B cell (primary cell): ENCODE data around the gene RERE. TPM values are rescaled to one million over a fixed set of nuclear protein-coding genes. Genes with fewer than 3 reads are reported as not detected.
A peak's percentile ranks its signal among the peaks of the same experiment; 100 is the strongest.

Experiments used
- ATAC-seq: fragments of 200-7000 bp; cut with Tn5 transposase; one replicate; pipeline ENCODE4 v1.10.0; 2021; ENCODE audit warnings: low read depth, mild to moderate bottlenecking, moderate number of reproducible peaks, moderate library complexity
- CTCF ChIA-PET: fragments of 350-600 bp; sonication (Branson Sonifier 250); formaldehyde crosslinking; loops from one replicate; lab custom pipeline; 2021; ENCODE audit warnings: antibody characterized with exemption, inconsistent platforms; lab: Charles Lee
- POLR2A ChIA-PET: fragments of 350-600 bp; sonication (Branson Sonifier 250); formaldehyde crosslinking; loops from one replicate; lab custom pipeline; 2021; ENCODE audit warnings: antibody characterized with exemption; lab: Charles Lee
- DNase-seq: peaks from one replicate; pipeline ENCODE4 v3.0.0; 2013
- H2AFZ ChIP-seq: 2 replicates; pipeline ENCODE4 v1.6.1; 2012; ENCODE audit warnings: mild to moderate bottlenecking, low read depth, low read length; ENCODE audit not compliant: insufficient read depth, poor library complexity, severe bottlenecking
- H3K27ac ChIP-seq, 2 donors: 1 replicate in 1 of 2; 2 replicates in 1 of 2; pipeline ENCODE4 v1.5.1; 2012 to 2013; ENCODE audit warnings: low read length in 2 of 2, mild to moderate bottlenecking in 2 of 2, moderate library complexity in 1 of 2
- H3K27me3 ChIP-seq, 4 experiments: fragments of 200-600 bp in 1 of 4; sonication (generic) in 1 of 4; replicated peaks in 1 of 4; 1 replicate in 2 of 4; 2 replicates in 2 of 4; pipeline versions ENCODE4 v1.6.1 to v1.7.0; 2013 to 2016; ENCODE audit warnings: low read length in 3 of 4, mild to moderate bottlenecking in 2 of 4, mixed read lengths in 1 of 4, moderate library complexity in 1 of 4; ENCODE audit not compliant: insufficient read depth in 4 of 4, control insufficient read depth in 3 of 4; ENCODE audit errors: control extremely low read depth in 1 of 4
- H3K36me3 ChIP-seq, 2 experiments: replicated peaks in 1 of 2; 1 replicate in 1 of 2; 2 replicates in 1 of 2; pipeline versions ENCODE4 v1.6.1 to v1.7.1; 2013; ENCODE audit warnings: low read length in 1 of 2; ENCODE audit not compliant: insufficient read depth in 2 of 2, control insufficient read depth in 1 of 2; ENCODE audit errors: control extremely low read depth in 1 of 2, extremely low read depth in 1 of 2
- H3K4me1 ChIP-seq, 2 donors: fragments of 200-600 bp in 1 of 2; sonication (generic) in 1 of 2; 1 replicate in 1 of 2; 2 replicates in 1 of 2; pipeline versions ENCODE4 v1.5.1 to v1.6.1; 2013 to 2017; ENCODE audit warnings: low read length in 2 of 2; ENCODE audit not compliant: control insufficient read depth in 2 of 2, insufficient read depth in 2 of 2
- H3K4me2 ChIP-seq: replicated peaks from 2 replicates; pipeline ENCODE3; 2012; ENCODE audit warnings: mild to moderate bottlenecking, low read depth, low read length; ENCODE audit not compliant: poor library complexity, severe bottlenecking
- H3K4me3 ChIP-seq, 5 experiments: fragments of 200-600 bp in 1 of 5; sonication (generic) in 1 of 5; 1 replicate in 3 of 5; 2 replicates in 2 of 5; pipeline versions ENCODE4 v1.5.1 to v1.7.0; 2011 to 2016; ENCODE audit warnings: low read length in 4 of 5, mild to moderate bottlenecking in 4 of 5, low read depth in 2 of 5, control low read depth in 1 of 5, moderate library complexity in 1 of 5; ENCODE audit not compliant: insufficient read depth in 1 of 5; ENCODE audit errors: control extremely low read depth in 1 of 5, extremely low read depth in 1 of 5
- H3K79me2 ChIP-seq: fragments of 200-600 bp; sonication (generic); one replicate; pipeline ENCODE4 v1.6.0; 2016; ENCODE audit warnings: low read length; ENCODE audit not compliant: control insufficient read depth, insufficient read depth
- H3K9ac ChIP-seq: fragments of 200-600 bp; sonication (generic); 2 replicates; pipeline ENCODE4 v1.6.1; 2017; ENCODE audit warnings: mild to moderate bottlenecking, low read length, moderate library complexity
- H3K9me3 ChIP-seq, 3 donors: one replicate each; pipeline versions ENCODE4 v1.6.1 to v1.7.1; 2013; ENCODE audit warnings: low read length in 2 of 3; ENCODE audit not compliant: control insufficient read depth in 2 of 3, insufficient read depth in 1 of 3; ENCODE audit errors: control extremely low read depth in 1 of 3
- H4K20me1 ChIP-seq: 2 replicates; pipeline ENCODE4 v1.6.0; 2012; ENCODE audit warnings: mild to moderate bottlenecking, low read length; ENCODE audit not compliant: insufficient read depth, control insufficient read depth, poor library complexity, severe bottlenecking
- H3K27ac Mint-ChIP-seq: one replicate; pipeline ENCODE4 v1.8.0; 2021; ENCODE audit warnings: mixed read lengths
- H3K27me3 Mint-ChIP-seq: one replicate; pipeline ENCODE4 v1.8.0; 2021; ENCODE audit warnings: mixed read lengths
- H3K4me1 Mint-ChIP-seq: one replicate; pipeline ENCODE4 v1.8.0; 2021; ENCODE audit warnings: mixed read lengths
- H3K4me3 Mint-ChIP-seq: one replicate; pipeline ENCODE4 v1.8.0; 2021; ENCODE audit warnings: mixed read lengths
- H3K9me3 Mint-ChIP-seq: one replicate; pipeline ENCODE4 v1.8.0; 2022; ENCODE audit warnings: mixed read lengths; ENCODE audit not compliant: insufficient read depth
- EZH2 ChIP-seq: IDR thresholded peaks from 2 replicates; pipeline ENCODE4 v1.6.1; 2012; ENCODE audit warnings: borderline replicate concordance, low read depth, mild to moderate bottlenecking, moderate library complexity, low read length; ENCODE audit not compliant: insufficient read depth, poor library complexity, severe bottlenecking
- WGBS: methylation state at CpG from one replicate; pipeline ENCODE4 v1.1.5; 2013; ENCODE audit warnings: missing lambda C conversion rate; ENCODE audit not compliant: insufficient coverage; 5-methylcytosine and 5-hydroxymethylcytosine counted together
- intact Hi-C: fragments of 100-400 bp; cut with micrococcal nuclease; formaldehyde crosslinking; loops from one replicate; pipeline ENCODE4 v1.10.0; 2022
- polyA plus RNA-seq: library from polyadenylated mRNA; depleted of rRNA; stranded (reverse); fragments of >200 nt; gene quantifications from 2 replicates; pipeline ENCODE4 v1.2.3, GENCODE V29; 2012
- total RNA-seq, 2 donors: library from RNA; stranded (reverse); fragments of 120-200 nt in 1 of 2; gene quantifications; 1 replicate in 1 of 2; 2 replicates in 1 of 2; pipeline versions ENCODE4 v1.2.3 to v1.2.4, GENCODE V29; 2013 to 2022
- TF ChIP-seq, protein P1 (sequence below): fragments of 200-600 bp; IDR thresholded peaks from one replicate; pipeline ENCODE4 v1.8.0; 2022; ENCODE audit warnings: antibody characterized with exemption, mild to moderate bottlenecking

The RERE gene
- total and polyA plus RNA-seq, 2 donors (not counting 1 experiment from before 2014, with no cell fraction given) = 27.3 to 132 TPM

DNA sequence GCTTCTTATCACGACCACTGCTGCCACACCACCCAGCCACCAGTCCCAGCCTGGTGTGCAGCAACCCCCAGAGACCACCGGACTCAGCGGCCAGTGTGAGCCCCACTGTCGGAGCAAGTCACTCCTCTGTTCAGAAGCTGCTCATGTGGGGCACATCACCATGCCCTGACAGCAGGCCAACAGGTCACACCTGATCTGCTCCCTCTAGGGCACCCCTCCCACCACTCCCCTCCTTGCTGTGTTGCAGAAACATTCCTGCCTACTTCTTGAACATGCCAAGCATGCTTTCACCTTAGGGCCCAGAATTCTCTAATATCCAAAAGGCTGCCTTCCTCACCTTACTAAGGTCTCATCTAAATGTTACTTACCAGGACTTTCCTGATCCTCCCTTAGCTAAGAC, 353.1 kb downstream of the RERE start:
- no peaks in the 10 kb centered on the region for H3K9me3 ChIP-seq
- Mint-ChIP-seq H3K9me3 (no peaks in the 10 kb centered on the region), H3K27me3 (no peaks in the 10 kb centered on the region), H3K27ac (peak overlapping the region; percentile 16), H3K4me3 (no peak overlapping the region), H3K4me1 (peaks cover 49% of the 10 kb centered on the region)
- TF ChIP-seq EZH2 = no peak
- TF ChIP-seq, protein P1, sequence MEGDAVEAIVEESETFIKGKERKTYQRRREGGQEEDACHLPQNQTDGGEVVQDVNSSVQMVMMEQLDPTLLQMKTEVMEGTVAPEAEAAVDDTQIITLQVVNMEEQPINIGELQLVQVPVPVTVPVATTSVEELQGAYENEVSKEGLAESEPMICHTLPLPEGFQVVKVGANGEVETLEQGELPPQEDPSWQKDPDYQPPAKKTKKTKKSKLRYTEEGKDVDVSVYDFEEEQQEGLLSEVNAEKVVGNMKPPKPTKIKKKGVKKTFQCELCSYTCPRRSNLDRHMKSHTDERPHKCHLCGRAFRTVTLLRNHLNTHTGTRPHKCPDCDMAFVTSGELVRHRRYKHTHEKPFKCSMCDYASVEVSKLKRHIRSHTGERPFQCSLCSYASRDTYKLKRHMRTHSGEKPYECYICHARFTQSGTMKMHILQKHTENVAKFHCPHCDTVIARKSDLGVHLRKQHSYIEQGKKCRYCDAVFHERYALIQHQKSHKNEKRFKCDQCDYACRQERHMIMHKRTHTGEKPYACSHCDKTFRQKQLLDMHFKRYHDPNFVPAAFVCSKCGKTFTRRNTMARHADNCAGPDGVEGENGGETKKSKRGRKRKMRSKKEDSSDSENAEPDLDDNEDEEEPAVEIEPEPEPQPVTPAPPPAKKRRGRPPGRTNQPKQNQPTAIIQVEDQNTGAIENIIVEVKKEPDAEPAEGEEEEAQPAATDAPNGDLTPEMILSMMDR = no peak
- ChIA-PET CTCF (interaction anchor here (1.1 kb wide), 1 partner anchor 33 kb away, joined by 3 read pairs; no protein-coding TSS in a partner anchor), POLR2A (no interaction called here)
- peaks cover 4% of the 10 kb centered on the region for H4K20me1 ChIP-seq
- H3K79me2 ChIP-seq = peaks cover 27% of the 10 kb centered on the region
- H2AFZ ChIP-seq = no peak overlapping the region
- intact Hi-C loops = no loop called here
- WGBS = 89% methylated on average over 4 of the region's 4 CpGs
- H3K4me3 ChIP-seq = no peak overlapping the region
- peaks cover 20 to 28% of the 10 kb centered on the region in 2 donors for H3K4me1 ChIP-seq
- ATAC-seq = no peak
- H3K36me3 ChIP-seq = peaks cover 2 to 30% of the 10 kb centered on the region in 2 experiments
- no peaks in the 10 kb centered on the region for H3K27me3 ChIP-seq
- no peak overlapping the region for H3K9ac ChIP-seq
- DNase-seq = no peak
- peak overlapping the region in 1 of 2 donors; percentile 67 for H3K27ac ChIP-seq
- H3K4me2 ChIP-seq = no peak overlapping the region

DNA sequence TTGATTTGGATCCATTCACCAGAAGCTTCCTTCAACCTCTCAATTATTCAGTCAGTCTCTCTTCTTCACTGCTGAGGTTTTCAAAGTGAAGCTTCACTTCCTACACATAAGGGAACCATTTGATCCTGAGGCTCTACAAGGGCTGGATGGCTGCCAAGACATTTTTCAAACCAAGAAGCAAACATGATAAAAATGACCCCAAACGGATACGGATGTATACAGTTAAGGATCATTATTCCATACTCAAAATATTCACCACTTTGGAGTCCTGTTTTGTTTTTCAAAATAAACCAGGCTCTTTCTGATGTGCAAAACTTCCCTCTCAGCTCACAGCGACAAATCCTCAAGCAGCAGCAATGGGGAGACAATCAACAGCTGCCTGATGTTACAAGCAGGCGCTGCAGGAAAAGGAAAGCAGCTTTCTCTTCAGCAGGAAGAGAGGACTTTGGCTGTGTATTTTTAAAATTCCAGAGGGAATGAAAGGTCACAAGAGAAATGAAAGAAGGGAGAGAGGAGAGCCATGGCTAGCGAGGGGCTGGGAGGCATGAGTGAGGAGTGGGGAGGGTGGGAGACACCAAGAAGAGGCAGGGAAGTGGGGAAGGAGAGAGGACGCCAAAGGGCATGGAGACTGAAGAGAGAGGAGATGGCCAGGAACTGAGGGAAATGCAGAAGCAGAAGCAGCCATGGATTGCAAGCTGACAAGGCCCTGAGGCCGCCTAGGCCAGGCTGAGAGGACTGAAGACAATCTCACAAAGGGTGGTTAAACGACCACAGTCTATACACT, 354.1 kb downstream of the RERE start:
- peaks cover 4% of the 10 kb centered on the region for H4K20me1 ChIP-seq
- no peak for TF ChIP-seq EZH2
- TF ChIP-seq, protein P1 = no peak
- DNase-seq = no peak
- WGBS = 46% methylated on average over 7 of the region's 8 CpGs
- H3K9ac ChIP-seq = no peak overlapping the region
- peaks cover 27 to 35% of the 10 kb centered on the region in 2 donors for H3K4me1 ChIP-seq
- no peak overlapping the region for H2AFZ ChIP-seq
- no peaks in the 10 kb centered on the region for H3K9me3 ChIP-seq
- peaks cover 2 to 28% of the 10 kb centered on the region in 2 experiments for H3K36me3 ChIP-seq
- H3K27me3 ChIP-seq = no peaks in the 10 kb centered on the region
- H3K27ac Mint-ChIP-seq = peak overlapping the region; percentile 67
- no peak overlapping the region for H3K4me3 ChIP-seq
- no peaks in the 10 kb centered on the region for H3K27me3 Mint-ChIP-seq
- ChIA-PET POLR2A (interaction anchor here (0.6 kb wide), 2 partner anchors 27 to 91 kb away, joined by 3 to 5 read pairs; no protein-coding TSS in a partner anchor), CTCF (no interaction called here)
- intact Hi-C loops = no loop called here
- H3K4me3 Mint-ChIP-seq = no peak overlapping the region
- peak overlapping the region in 1 of 2 donors; percentile 67 for H3K27ac ChIP-seq
- peaks cover 27% of the 10 kb centered on the region for H3K79me2 ChIP-seq
- peaks cover 59% of the 10 kb centered on the region for H3K4me1 Mint-ChIP-seq
- H3K9me3 Mint-ChIP-seq = no peaks in the 10 kb centered on the region
- peak overlapping the region; percentile 10 for H3K4me2 ChIP-seq
- no peak for ATAC-seq
